Neuron (in vitro differentiated cells): Measurements from ENCODE around the gene CD4.

ENCODE experiments used
- H2AFZ ChIP-seq: one replicate; pipeline ENCODE4 v1.6.1; 2013; ENCODE audit warnings: low read depth, mild to moderate bottlenecking, inconsistent platforms, low read length, moderate library complexity
- H3K27me3 ChIP-seq: one replicate; pipeline ENCODE4 v1.6.1; 2013; ENCODE audit warnings: low read length; ENCODE audit not compliant: insufficient read depth
- H3K36me3 ChIP-seq: one replicate; pipeline ENCODE4 v1.6.1; 2013; ENCODE audit warnings: low read length; ENCODE audit not compliant: insufficient read depth
- H3K4me1 ChIP-seq: one replicate; pipeline ENCODE4 v1.6.1; 2013; ENCODE audit warnings: low read length; ENCODE audit not compliant: insufficient read depth
- H3K4me3 ChIP-seq: 2 replicates; pipeline ENCODE4 v1.5.1; 2013; ENCODE audit warnings: mild to moderate bottlenecking, low read length, moderate library complexity
- H3K9me3 ChIP-seq: one replicate; pipeline ENCODE4 v1.6.1; 2013; ENCODE audit warnings: low read length

The CD4 gene

GRCh38 chr12:6778217-6778573, 11.1 kb upstream of the CD4 start:
- H3K36me3 ChIP-seq, result peaks cover 16% of the 10 kb centered on the region
- no peaks in the 10 kb centered on the region for H3K9me3 ChIP-seq
- H2AFZ ChIP-seq, result no peak overlapping the region
- peaks cover 22% of the 10 kb centered on the region for H3K4me1 ChIP-seq
- H3K4me3 ChIP-seq, result peak overlapping the region; percentile 9
- no peaks in the 10 kb centered on the region for H3K27me3 ChIP-seq

DNA sequence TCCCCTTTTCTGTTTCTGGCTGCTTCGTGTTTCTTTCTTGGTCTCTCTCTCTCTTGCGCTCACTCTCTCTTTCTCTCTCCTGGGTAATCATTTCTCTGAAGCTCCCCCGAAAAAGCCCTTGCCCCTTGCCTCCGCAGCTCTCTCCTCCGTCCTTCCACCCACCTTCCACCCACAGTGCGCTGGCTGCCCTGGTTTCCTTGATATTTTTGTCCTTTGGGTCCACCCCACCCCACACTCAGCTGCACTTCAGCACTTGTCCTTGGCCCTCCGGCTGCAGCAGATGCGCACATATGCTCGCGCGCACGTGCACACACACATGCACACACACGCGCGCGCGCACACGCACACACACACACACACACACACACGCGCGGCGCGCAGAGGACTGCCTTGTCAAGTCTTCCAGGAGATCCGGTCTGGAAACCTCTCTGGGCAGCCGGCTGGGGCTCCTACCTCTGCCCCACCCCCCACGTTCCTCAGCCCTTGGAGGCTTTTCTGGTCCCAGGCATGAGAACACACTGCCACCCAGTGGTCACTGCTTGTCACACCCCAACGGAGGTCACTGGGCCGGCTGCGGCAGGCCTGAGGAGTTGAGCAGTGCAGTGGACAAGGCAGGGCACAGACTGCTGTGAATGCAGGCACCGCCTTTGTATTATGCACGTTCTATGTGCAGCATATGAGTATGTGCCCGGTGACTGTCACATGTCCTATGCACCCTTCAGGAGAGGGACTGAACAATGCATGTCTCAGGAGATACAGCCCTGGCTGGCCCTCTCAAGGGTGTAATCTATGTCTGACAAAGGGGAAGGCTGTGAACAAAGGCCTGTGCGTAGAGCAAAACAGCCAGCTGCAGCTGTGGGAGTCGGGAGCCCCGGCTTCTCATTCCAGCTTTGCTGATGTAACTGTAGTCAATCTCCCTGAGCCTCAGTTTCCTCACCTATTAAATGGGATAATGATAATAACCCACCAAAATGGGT, 10.5 kb upstream of the CD4 start:
- Histone ChIP-seq H3K4me1 (peaks cover 29% of the 10 kb centered on the region), H3K27me3 (no peaks in the 10 kb centered on the region), H3K36me3 (peaks cover 16% of the 10 kb centered on the region), H3K4me3 (peak overlapping the region; percentile 22), H2AFZ (no peak overlapping the region), H3K9me3 (no peaks in the 10 kb centered on the region)

- peaks cover 12% of the 10 kb centered on the region for H3K36me3 ChIP-seq
- H2AFZ ChIP-seq, result no peak overlapping the region
- H3K27me3 ChIP-seq, result no peaks in the 10 kb centered on the region
- no peak overlapping the region for H3K4me3 ChIP-seq
- no peaks in the 10 kb centered on the region for H3K9me3 ChIP-seq
- H3K4me1 ChIP-seq, result peaks cover 30% of the 10 kb centered on the region
Measured at GRCh38 chr12:6779708-6780432, 9.5 kb upstream of the CD4 start.

- Histone ChIP-seq H3K4me3 (no peak overlapping the region), H3K9me3 (no peaks in the 10 kb centered on the region), H2AFZ (no peak overlapping the region), H3K36me3 (peaks cover 6% of the 10 kb centered on the region), H3K4me1 (peaks cover 30% of the 10 kb centered on the region), H3K27me3 (no peaks in the 10 kb centered on the region)
Measured at GRCh38 chr12:6780573-6780972, 8.8 kb upstream of the CD4 start.

- no peak overlapping the region for H2AFZ ChIP-seq
- H3K36me3 ChIP-seq, result no peaks in the 10 kb centered on the region
- no peaks in the 10 kb centered on the region for H3K9me3 ChIP-seq
- no peaks in the 10 kb centered on the region for H3K27me3 ChIP-seq
- H3K4me1 ChIP-seq, result peaks cover 39% of the 10 kb centered on the region
- H3K4me3 ChIP-seq, result no peak overlapping the region
Measured at GRCh38 chr12:6782119-6782518, 7.2 kb upstream of the CD4 start.

- H3K36me3 ChIP-seq, result no peaks in the 10 kb centered on the region
- H3K9me3 ChIP-seq, result no peaks in the 10 kb centered on the region
- H3K4me1 ChIP-seq, result peaks cover 35% of the 10 kb centered on the region
- H3K4me3 ChIP-seq, result no peak overlapping the region
- H2AFZ ChIP-seq, result peak overlapping the region; percentile 9
- H3K27me3 ChIP-seq, result no peaks in the 10 kb centered on the region
Measured at GRCh38 chr12:6782850-6783566, 6.3 kb upstream of the CD4 start.

- Histone ChIP-seq H3K4me1 (peaks cover 27% of the 10 kb centered on the region), H3K4me3 (no peak overlapping the region), H3K27me3 (no peaks in the 10 kb centered on the region), H3K36me3 (no peaks in the 10 kb centered on the region), H2AFZ (no peak overlapping the region), H3K9me3 (no peaks in the 10 kb centered on the region)
Measured at GRCh38 chr12:6783828-6784227, 5.5 kb upstream of the CD4 start.

DNA sequence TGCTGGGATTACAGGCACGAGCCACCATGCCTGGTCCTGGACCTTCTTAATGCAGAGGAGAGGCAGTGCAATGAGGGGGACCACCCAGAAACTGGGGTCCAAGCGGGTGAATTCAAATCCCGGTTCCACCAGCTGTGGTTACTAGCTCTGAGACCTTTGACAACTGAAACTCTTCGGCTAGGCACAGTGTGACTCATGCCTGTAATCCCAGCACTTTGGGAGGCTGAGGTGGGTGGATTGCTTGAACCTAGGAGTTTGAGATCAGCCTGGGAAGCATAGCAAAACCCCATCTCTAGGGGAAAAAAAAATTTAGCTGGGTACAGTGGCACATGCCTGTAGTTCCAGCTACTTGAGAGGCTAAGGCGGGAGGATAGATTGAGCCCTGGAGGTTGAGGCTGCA, 5.0 kb upstream of the CD4 start:
- H3K4me1 ChIP-seq, result peaks cover 24% of the 10 kb centered on the region
- no peaks in the 10 kb centered on the region for H3K36me3 ChIP-seq
- H2AFZ ChIP-seq, result no peak overlapping the region
- no peak overlapping the region for H3K4me3 ChIP-seq
- no peaks in the 10 kb centered on the region for H3K9me3 ChIP-seq
- H3K27me3 ChIP-seq, result no peaks in the 10 kb centered on the region

- Histone ChIP-seq H3K36me3 (no peaks in the 10 kb centered on the region), H3K4me3 (no peak overlapping the region), H3K9me3 (no peaks in the 10 kb centered on the region), H2AFZ (no peak overlapping the region), H3K27me3 (no peaks in the 10 kb centered on the region), H3K4me1 (peaks cover 19% of the 10 kb centered on the region)
Measured at GRCh38 chr12:6784761-6785160, 4.6 kb upstream of the CD4 start.

GRCh38 chr12:6786416-6787094, 2.8 kb upstream of the CD4 start:
- no peaks in the 10 kb centered on the region for H3K27me3 ChIP-seq
- H3K4me3 ChIP-seq, result no peak overlapping the region
- H2AFZ ChIP-seq, result peak overlapping the region; percentile 11
- H3K9me3 ChIP-seq, result no peaks in the 10 kb centered on the region
- peaks cover 17% of the 10 kb centered on the region for H3K4me1 ChIP-seq
- H3K36me3 ChIP-seq, result no peaks in the 10 kb centered on the region

- Histone ChIP-seq H2AFZ (no peak overlapping the region), H3K27me3 (no peaks in the 10 kb centered on the region), H3K4me3 (no peak overlapping the region), H3K4me1 (peaks cover 21% of the 10 kb centered on the region), H3K36me3 (no peaks in the 10 kb centered on the region), H3K9me3 (no peaks in the 10 kb centered on the region)
Measured at GRCh38 chr12:6787309-6787708, 2.0 kb upstream of the CD4 start.

DNA sequence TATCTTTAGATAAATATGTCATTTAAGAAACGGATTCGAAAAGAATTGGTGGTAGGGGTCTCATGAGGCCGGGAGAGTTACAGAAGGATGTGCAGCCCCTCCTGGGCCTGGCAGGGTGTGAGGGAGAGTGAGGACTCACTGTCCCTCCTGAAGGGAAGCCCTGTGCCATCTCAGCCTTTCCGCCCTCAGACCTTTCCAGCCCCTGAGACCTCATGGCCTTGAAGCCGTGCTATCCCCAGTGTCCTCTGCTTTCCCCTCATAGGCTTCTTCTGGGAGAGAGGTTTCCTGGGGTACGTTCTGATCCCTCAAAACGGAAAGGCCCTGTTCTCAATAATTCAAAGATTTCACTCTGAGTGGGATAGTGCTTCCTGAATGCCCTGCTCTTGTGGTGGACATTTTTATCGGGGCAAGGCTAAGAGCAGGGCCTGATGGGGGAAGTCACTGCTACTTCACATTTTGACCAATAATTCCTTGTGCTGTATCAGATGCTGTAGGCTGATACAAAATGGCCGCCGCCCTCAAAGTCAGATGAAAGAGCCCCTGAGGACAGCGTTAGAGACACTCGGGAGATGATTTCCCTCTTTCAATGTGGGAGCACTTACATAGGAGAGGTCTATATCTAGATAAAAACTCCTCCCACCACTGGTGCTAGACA, 1.3 kb downstream of the CD4 start:
- H3K36me3 ChIP-seq, result no peaks in the 10 kb centered on the region

More for the DNA sequence above, 1.3 kb downstream of the CD4 start:
- Histone ChIP-seq H3K27me3 (no peaks in the 10 kb centered on the region), H2AFZ (no peak overlapping the region), H3K4me1 (peaks cover 24% of the 10 kb centered on the region), H3K9me3 (no peaks in the 10 kb centered on the region), H3K4me3 (no peak overlapping the region)
